ENCODE results near the gene TSPAN11. TPM values are rescaled to one million over a fixed set of nuclear protein-coding genes. Genes with fewer than 3 reads are reported as not detected.

The TSPAN11 gene
- total and polyA plus RNA-seq, 2 of the 8 experiments (the other 6 are each of a cell fraction or from before 2014, with no cell fraction given): 3.9 to 8.2 TPM

DNA sequence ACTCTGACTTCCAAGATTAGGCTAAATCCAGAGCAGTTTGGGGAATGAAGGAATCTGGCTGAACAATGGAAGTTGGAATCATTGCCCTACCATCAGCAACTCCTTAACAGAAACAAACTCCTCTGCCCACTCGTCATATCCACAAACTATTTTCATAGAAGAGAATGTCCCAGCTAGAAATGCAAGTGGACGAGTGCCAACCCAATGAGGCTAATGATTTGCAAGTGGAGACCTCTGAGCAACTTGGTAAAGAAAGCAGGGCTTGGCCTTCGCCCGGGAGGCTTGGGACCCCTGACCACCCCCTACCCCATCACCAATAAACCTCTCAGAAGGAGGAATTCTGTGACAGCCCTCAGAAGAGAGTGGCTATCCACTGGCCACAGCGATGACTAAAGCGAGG, 107.1 kb downstream of the TSPAN11 start (continued):
- TF ChIP-seq, protein P1, sequence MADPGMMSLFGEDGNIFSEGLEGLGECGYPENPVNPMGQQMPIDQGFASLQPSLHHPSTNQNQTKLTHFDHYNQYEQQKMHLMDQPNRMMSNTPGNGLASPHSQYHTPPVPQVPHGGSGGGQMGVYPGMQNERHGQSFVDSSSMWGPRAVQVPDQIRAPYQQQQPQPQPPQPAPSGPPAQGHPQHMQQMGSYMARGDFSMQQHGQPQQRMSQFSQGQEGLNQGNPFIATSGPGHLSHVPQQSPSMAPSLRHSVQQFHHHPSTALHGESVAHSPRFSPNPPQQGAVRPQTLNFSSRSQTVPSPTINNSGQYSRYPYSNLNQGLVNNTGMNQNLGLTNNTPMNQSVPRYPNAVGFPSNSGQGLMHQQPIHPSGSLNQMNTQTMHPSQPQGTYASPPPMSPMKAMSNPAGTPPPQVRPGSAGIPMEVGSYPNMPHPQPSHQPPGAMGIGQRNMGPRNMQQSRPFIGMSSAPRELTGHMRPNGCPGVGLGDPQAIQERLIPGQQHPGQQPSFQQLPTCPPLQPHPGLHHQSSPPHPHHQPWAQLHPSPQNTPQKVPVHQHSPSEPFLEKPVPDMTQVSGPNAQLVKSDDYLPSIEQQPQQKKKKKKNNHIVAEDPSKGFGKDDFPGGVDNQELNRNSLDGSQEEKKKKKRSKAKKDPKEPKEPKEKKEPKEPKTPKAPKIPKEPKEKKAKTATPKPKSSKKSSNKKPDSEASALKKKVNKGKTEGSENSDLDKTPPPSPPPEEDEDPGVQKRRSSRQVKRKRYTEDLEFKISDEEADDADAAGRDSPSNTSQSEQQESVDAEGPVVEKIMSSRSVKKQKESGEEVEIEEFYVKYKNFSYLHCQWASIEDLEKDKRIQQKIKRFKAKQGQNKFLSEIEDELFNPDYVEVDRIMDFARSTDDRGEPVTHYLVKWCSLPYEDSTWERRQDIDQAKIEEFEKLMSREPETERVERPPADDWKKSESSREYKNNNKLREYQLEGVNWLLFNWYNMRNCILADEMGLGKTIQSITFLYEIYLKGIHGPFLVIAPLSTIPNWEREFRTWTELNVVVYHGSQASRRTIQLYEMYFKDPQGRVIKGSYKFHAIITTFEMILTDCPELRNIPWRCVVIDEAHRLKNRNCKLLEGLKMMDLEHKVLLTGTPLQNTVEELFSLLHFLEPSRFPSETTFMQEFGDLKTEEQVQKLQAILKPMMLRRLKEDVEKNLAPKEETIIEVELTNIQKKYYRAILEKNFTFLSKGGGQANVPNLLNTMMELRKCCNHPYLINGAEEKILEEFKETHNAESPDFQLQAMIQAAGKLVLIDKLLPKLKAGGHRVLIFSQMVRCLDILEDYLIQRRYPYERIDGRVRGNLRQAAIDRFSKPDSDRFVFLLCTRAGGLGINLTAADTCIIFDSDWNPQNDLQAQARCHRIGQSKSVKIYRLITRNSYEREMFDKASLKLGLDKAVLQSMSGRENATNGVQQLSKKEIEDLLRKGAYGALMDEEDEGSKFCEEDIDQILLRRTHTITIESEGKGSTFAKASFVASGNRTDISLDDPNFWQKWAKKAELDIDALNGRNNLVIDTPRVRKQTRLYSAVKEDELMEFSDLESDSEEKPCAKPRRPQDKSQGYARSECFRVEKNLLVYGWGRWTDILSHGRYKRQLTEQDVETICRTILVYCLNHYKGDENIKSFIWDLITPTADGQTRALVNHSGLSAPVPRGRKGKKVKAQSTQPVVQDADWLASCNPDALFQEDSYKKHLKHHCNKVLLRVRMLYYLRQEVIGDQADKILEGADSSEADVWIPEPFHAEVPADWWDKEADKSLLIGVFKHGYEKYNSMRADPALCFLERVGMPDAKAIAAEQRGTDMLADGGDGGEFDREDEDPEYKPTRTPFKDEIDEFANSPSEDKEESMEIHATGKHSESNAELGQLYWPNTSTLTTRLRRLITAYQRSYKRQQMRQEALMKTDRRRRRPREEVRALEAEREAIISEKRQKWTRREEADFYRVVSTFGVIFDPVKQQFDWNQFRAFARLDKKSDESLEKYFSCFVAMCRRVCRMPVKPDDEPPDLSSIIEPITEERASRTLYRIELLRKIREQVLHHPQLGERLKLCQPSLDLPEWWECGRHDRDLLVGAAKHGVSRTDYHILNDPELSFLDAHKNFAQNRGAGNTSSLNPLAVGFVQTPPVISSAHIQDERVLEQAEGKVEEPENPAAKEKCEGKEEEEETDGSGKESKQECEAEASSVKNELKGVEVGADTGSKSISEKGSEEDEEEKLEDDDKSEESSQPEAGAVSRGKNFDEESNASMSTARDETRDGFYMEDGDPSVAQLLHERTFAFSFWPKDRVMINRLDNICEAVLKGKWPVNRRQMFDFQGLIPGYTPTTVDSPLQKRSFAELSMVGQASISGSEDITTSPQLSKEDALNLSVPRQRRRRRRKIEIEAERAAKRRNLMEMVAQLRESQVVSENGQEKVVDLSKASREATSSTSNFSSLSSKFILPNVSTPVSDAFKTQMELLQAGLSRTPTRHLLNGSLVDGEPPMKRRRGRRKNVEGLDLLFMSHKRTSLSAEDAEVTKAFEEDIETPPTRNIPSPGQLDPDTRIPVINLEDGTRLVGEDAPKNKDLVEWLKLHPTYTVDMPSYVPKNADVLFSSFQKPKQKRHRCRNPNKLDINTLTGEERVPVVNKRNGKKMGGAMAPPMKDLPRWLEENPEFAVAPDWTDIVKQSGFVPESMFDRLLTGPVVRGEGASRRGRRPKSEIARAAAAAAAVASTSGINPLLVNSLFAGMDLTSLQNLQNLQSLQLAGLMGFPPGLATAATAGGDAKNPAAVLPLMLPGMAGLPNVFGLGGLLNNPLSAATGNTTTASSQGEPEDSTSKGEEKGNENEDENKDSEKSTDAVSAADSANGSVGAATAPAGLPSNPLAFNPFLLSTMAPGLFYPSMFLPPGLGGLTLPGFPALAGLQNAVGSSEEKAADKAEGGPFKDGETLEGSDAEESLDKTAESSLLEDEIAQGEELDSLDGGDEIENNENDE (IDR thresholded peaks at IDR 0.05; ENCODE audit: insufficient replicate concordance, low read length): no peak
- TF ChIP-seq JUN (IDR thresholded peaks at IDR 0.05; ENCODE audit: low read depth, low read length) (no peak), ASH2L (IDR thresholded peaks at IDR 0.05; ENCODE audit: low read length) (no peak), GABPA (IDR thresholded peaks at IDR 0.05; ENCODE audit: borderline replicate concordance, insufficient read depth, low read length) (no peak), EZH2 (IDR thresholded peaks at IDR 0.05; ENCODE audit: low read depth, low read length, severe bottlenecking) (no peak)
- TF ChIP-seq, protein P2, sequence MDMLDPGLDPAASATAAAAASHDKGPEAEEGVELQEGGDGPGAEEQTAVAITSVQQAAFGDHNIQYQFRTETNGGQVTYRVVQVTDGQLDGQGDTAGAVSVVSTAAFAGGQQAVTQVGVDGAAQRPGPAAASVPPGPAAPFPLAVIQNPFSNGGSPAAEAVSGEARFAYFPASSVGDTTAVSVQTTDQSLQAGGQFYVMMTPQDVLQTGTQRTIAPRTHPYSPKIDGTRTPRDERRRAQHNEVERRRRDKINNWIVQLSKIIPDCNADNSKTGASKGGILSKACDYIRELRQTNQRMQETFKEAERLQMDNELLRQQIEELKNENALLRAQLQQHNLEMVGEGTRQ (IDR thresholded peaks at IDR 0.05; ENCODE audit: low read length): no peak

All from H1 (cell line).